Cardiac muscle cell (in vitro differentiated cells and primary cell): ENCODE results near the gene FGF14. TPM values are rescaled to one million over a fixed set of nuclear protein-coding genes. Genes with fewer than 3 reads are reported as not detected.

Experiments
- DNase-seq, 2 donors: peaks; one replicate each; pipeline versions ENCODE4 v3.0.0 to v3.0.0-alpha.2; 2010 to 2017; ENCODE audit warnings: low read depth in 1 of 2, low spot score in 1 of 2
- H3K27ac ChIP-seq: fragments of 200-600 bp; sonication (generic); 2 replicates; pipeline ENCODE4 v1.5.1; 2016
- H3K27me3 ChIP-seq: fragments of 200-600 bp; sonication (generic); 2 replicates; pipeline ENCODE4 v1.6.0; 2016; ENCODE audit warnings: control low read depth
- H3K36me3 ChIP-seq: fragments of 200-600 bp; sonication (generic); 2 replicates; pipeline ENCODE4 v1.5.1; 2016; ENCODE audit warnings: control low read depth
- H3K4me1 ChIP-seq: fragments of 200-600 bp; sonication (generic); 2 replicates; pipeline ENCODE4 v1.8.1; 2017; ENCODE audit warnings: low read depth, mild to moderate bottlenecking, mixed run types
- H3K4me3 ChIP-seq: fragments of 200-600 bp; sonication (generic); 2 replicates; pipeline ENCODE4 v1.5.1; 2016; ENCODE audit warnings: mild to moderate bottlenecking
- H3K9me3 ChIP-seq: fragments of 200-600 bp; sonication (generic); 2 replicates; pipeline ENCODE4 v1.5.1; 2017; ENCODE audit warnings: low read depth, mild to moderate bottlenecking, control low read depth
- polyA plus RNA-seq: library from polyadenylated mRNA; unstranded; fragments of >200 nt; fragmentation: Nextera tagmentation; extraction: Ambion mirVana; gene quantifications from 2 replicates; pipeline ENCODE4 v1.2.1, GENCODE V29; 2016
- total RNA-seq: library from RNA; depleted of rRNA; stranded (reverse); fragments of >200 nt; gene quantifications from 2 replicates; pipeline ENCODE4 v1.2.3, GENCODE V29; 2016
- TF ChIP-seq, protein P1 (sequence below): IDR thresholded peaks from 2 replicates; pipeline ENCODE4 v1.5.1; 2012; ENCODE audit warnings: low read depth, mild to moderate bottlenecking, low read length

Gene FGF14
- total and polyA plus RNA-seq, 2 experiments from 2014 or later = not detected

DNA sequence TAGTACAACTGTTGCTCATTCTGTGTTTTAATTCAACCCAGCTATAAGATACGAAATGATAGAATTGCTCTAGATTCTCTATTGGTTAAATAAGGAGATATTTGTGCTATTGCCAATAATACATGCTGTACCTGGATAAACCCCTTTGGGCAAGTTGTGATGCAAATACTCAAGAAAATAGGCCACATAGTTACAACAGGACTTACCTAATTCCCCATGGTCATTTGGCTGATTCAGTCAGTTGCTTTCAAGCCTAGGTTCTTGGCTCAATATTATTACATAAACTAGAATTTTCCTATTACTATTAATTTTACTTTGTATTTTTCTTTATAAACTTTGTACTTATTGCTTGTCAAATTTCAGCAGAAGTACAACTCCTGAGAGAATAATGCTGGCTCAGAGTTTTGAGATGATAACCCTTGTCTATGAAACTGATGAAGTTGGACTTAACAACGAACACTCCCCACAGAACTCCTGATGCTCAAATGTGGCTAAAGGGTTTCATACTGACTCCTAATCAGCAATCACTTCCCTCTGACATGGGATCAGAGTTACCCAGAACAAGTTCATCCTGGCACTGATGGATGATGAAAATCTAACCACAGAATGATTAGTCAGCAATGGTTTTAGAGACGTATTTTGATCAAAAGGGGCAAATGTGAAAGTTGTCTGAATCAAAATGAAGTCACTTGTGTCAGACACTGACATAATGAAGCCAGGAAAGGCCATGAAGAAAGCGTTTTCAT, 728.3 kb downstream of the FGF14 start:
- Histone ChIP-seq H3K27me3 (no peaks in the 10 kb centered on the region), H3K36me3 (no peaks in the 10 kb centered on the region), H3K4me3 (no peak overlapping the region), H3K27ac (no peak overlapping the region), H3K9me3 (no peaks in the 10 kb centered on the region), H3K4me1 (no peaks in the 10 kb centered on the region)
- TF ChIP-seq, protein P1, sequence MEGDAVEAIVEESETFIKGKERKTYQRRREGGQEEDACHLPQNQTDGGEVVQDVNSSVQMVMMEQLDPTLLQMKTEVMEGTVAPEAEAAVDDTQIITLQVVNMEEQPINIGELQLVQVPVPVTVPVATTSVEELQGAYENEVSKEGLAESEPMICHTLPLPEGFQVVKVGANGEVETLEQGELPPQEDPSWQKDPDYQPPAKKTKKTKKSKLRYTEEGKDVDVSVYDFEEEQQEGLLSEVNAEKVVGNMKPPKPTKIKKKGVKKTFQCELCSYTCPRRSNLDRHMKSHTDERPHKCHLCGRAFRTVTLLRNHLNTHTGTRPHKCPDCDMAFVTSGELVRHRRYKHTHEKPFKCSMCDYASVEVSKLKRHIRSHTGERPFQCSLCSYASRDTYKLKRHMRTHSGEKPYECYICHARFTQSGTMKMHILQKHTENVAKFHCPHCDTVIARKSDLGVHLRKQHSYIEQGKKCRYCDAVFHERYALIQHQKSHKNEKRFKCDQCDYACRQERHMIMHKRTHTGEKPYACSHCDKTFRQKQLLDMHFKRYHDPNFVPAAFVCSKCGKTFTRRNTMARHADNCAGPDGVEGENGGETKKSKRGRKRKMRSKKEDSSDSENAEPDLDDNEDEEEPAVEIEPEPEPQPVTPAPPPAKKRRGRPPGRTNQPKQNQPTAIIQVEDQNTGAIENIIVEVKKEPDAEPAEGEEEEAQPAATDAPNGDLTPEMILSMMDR = no peak
- no peak for DNase-seq

DNA sequence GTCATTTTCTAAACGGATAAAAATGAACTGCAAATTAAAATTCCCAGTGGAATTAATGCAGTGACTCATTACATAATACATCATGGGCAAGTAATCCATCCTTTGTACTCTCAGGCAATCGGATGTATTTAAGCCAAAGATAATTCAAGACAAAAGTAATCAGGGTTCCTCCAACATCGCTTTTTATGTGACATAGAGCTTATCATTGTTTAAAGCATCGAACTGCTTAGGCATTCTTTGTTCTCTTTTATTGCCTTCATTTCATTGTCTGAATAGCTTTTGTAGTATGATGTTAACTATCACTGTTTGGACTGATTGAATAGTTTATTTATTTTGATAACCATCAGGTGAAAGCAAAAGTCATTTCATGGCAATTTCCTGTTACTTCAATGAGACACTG, 740.0 kb downstream of the FGF14 start:
- TF ChIP-seq, protein P1 = no peak
- Histone ChIP-seq H3K36me3 (no peaks in the 10 kb centered on the region), H3K27me3 (no peaks in the 10 kb centered on the region), H3K4me3 (no peak overlapping the region), H3K9me3 (no peaks in the 10 kb centered on the region), H3K27ac (no peak overlapping the region), H3K4me1 (no peaks in the 10 kb centered on the region)
- no peak for DNase-seq

Other genes with a start within 250 kb of the FGF14 start
- gene TPP2, start 194.9 kb upstream of the FGF14 start, total RNA-seq = 30.6 and 32.0 TPM in 2 replicates
- gene TPP2, start 194.9 kb upstream of the FGF14 start, polyA plus RNA-seq = 19.3 and 20.7 TPM in 2 replicates